Hepatocyte (in vitro differentiated cells): Measurements from ENCODE around the gene CAPZB. TPM values are rescaled to one million over a fixed set of nuclear protein-coding genes. Genes with fewer than 3 reads are reported as not detected.
A peak's percentile ranks its signal among the peaks of the same experiment; 100 is the strongest.

Experiments
- DNase-seq: peaks from one replicate; pipeline ENCODE4 v3.0.0-alpha.2; 2016; ENCODE audit warnings: low spot score
- H2AFZ ChIP-seq: fragments of 200-600 bp; sonication (generic); 2 replicates; pipeline ENCODE4 v1.6.0; 2016; ENCODE audit warnings: antibody characterized with exemption, mild to moderate bottlenecking
- H3K27ac ChIP-seq: fragments of 200-600 bp; sonication (generic); 2 replicates; pipeline ENCODE4 v1.5.1; 2016; ENCODE audit warnings: mild to moderate bottlenecking
- H3K27me3 ChIP-seq: fragments of 200-600 bp; sonication (generic); 2 replicates; pipeline ENCODE4 v1.6.1; 2016
- H3K36me3 ChIP-seq: fragments of 200-600 bp; sonication (generic); replicated peaks from 2 replicates; pipeline ENCODE4 v1.5.1; 2016; ENCODE audit warnings: low read depth; ENCODE audit not compliant: insufficient read depth
- H3K4me1 ChIP-seq: fragments of 200-600 bp; sonication (generic); 2 replicates; pipeline ENCODE4 v1.5.1; 2016; ENCODE audit warnings: mild to moderate bottlenecking, moderate library complexity; ENCODE audit not compliant: insufficient read depth
- H3K4me2 ChIP-seq: fragments of 200-600 bp; sonication (generic); 2 replicates; pipeline ENCODE4 v1.6.0; 2016
- H3K4me3 ChIP-seq: fragments of 200-600 bp; sonication (generic); 2 replicates; pipeline ENCODE4 v1.5.1; 2016; ENCODE audit warnings: mild to moderate bottlenecking
- H3K79me2 ChIP-seq: fragments of 200-600 bp; sonication (generic); 2 replicates; pipeline ENCODE4 v1.6.0; 2017; ENCODE audit warnings: mild to moderate bottlenecking
- H3K9me2 ChIP-seq: fragments of 200-600 bp; sonication (generic); replicated peaks from 2 replicates; pipeline ENCODE4 v1.6.0; 2017; ENCODE audit warnings: mild to moderate bottlenecking; ENCODE audit not compliant: insufficient read depth
- H3K9me3 ChIP-seq: fragments of 200-600 bp; sonication (generic); 2 replicates; pipeline ENCODE4 v1.5.1; 2016; ENCODE audit warnings: low read depth, mild to moderate bottlenecking
- H4K20me1 ChIP-seq: fragments of 200-600 bp; sonication (generic); 2 replicates; pipeline ENCODE4 v1.6.0; 2016; ENCODE audit warnings: mild to moderate bottlenecking; ENCODE audit not compliant: insufficient read depth, poor library complexity, severe bottlenecking
- CTCF ChIP-seq: fragments of 200-600 bp; sonication (generic); IDR thresholded peaks from 2 replicates; pipeline ENCODE4 v1.5.1; 2016; ENCODE audit warnings: antibody characterized with exemption, mild to moderate bottlenecking; ENCODE audit not compliant: poor library complexity
- EZH2 ChIP-seq: fragments of 200-600 bp; sonication (generic); IDR thresholded peaks from 2 replicates; pipeline ENCODE4 v1.6.1; 2016; ENCODE audit warnings: antibody characterized with exemption, mild to moderate bottlenecking, borderline replicate concordance
- EZH2phosphoT487 ChIP-seq: fragments of 200-600 bp; sonication (generic); IDR thresholded peaks from one replicate; pipeline ENCODE4 v1.6.1; 2018; ENCODE audit warnings: antibody characterized with exemption, mild to moderate bottlenecking, low read depth, moderate library complexity; ENCODE audit not compliant: unreplicated experiment, severe bottlenecking
- WGBS: methylation state at CpG from one replicate; pipeline ENCODE4 v1.1.6; 2016; ENCODE audit warnings: low lambda C conversion rate; ENCODE audit errors: missing lambda C conversion rate; 5-methylcytosine and 5-hydroxymethylcytosine counted together
- polyA plus RNA-seq: library from polyadenylated mRNA; unstranded; fragments of >200 nt; fragmentation: Nextera tagmentation; extraction: Ambion mirVana; gene quantifications from 2 replicates; pipeline ENCODE4 v1.2.1, GENCODE V29; 2016
- total RNA-seq: library from RNA; depleted of rRNA; stranded (reverse); fragments of >200 nt; gene quantifications from 2 replicates; pipeline ENCODE4 v1.2.3, GENCODE V29; 2014

CAPZB gene
- total and polyA plus RNA-seq, 2 experiments from 2014 or later: 139 to 261 TPM

- H3K4me2 ChIP-seq: no peak overlapping the region
- 67% methylated on average over 25 of the region's 25 CpGs for WGBS
- H3K9me2 ChIP-seq: no peaks in the 10 kb centered on the region
- H3K36me3 ChIP-seq: no peaks in the 10 kb centered on the region
- no peak overlapping the region for H3K27ac ChIP-seq
- no peaks in the 10 kb centered on the region for H3K4me1 ChIP-seq
- H4K20me1 ChIP-seq: no peaks in the 10 kb centered on the region
- no peaks in the 10 kb centered on the region for H3K27me3 ChIP-seq
- peak; percentile 82 for DNase-seq
- no peaks in the 10 kb centered on the region for H3K79me2 ChIP-seq
- no peaks in the 10 kb centered on the region for H3K9me3 ChIP-seq
- H3K4me3 ChIP-seq: no peak overlapping the region
- no peak overlapping the region for H2AFZ ChIP-seq
- peak; percentile 61 for TF ChIP-seq CTCF
- TF ChIP-seq EZH2: no peak
- TF ChIP-seq EZH2phosphoT487: no peak
These were observed 143.9 kb downstream of the CAPZB start for GRCh38 chr1:19341201-19342061.

- H4K20me1 ChIP-seq: no peaks in the 10 kb centered on the region
- no peaks in the 10 kb centered on the region for H3K27me3 ChIP-seq
- no peaks in the 10 kb centered on the region for H3K36me3 ChIP-seq
- no peaks in the 10 kb centered on the region for H3K9me2 ChIP-seq
- H3K79me2 ChIP-seq: no peaks in the 10 kb centered on the region
- WGBS: 97% methylated on average over 14 of the region's 14 CpGs
- H3K4me1 ChIP-seq: no peaks in the 10 kb centered on the region
- H3K4me2 ChIP-seq: no peak overlapping the region
- H2AFZ ChIP-seq: no peak overlapping the region
- no peak overlapping the region for H3K27ac ChIP-seq
- DNase-seq: no peak
- no peak overlapping the region for H3K4me3 ChIP-seq
- TF ChIP-seq CTCF (no peak), EZH2phosphoT487 (no peak), EZH2 (no peak)
- no peaks in the 10 kb centered on the region for H3K9me3 ChIP-seq
These were observed 144.9 kb downstream of the CAPZB start for GRCh38 chr1:19340387-19340937.

GRCh38 chr1:19339214-19339861, 146.0 kb downstream of the CAPZB start:
- no peaks in the 10 kb centered on the region for H3K9me3 ChIP-seq
- no peak overlapping the region for H3K27ac ChIP-seq
- TF ChIP-seq CTCF: no peak
- H3K79me2 ChIP-seq: no peaks in the 10 kb centered on the region
- no peaks in the 10 kb centered on the region for H3K4me1 ChIP-seq
- no peaks in the 10 kb centered on the region for H3K27me3 ChIP-seq
- no peaks in the 10 kb centered on the region for H4K20me1 ChIP-seq
- no peak overlapping the region for H3K4me3 ChIP-seq
- no peaks in the 10 kb centered on the region for H3K9me2 ChIP-seq
- 78% methylated on average over 19 of the region's 19 CpGs for WGBS
- H2AFZ ChIP-seq: no peak overlapping the region
- H3K36me3 ChIP-seq: no peaks in the 10 kb centered on the region
- DNase-seq: no peak
- no peak overlapping the region for H3K4me2 ChIP-seq
